ENCODE results near the gene IMPDH1.

Gene IMPDH1

DNA sequence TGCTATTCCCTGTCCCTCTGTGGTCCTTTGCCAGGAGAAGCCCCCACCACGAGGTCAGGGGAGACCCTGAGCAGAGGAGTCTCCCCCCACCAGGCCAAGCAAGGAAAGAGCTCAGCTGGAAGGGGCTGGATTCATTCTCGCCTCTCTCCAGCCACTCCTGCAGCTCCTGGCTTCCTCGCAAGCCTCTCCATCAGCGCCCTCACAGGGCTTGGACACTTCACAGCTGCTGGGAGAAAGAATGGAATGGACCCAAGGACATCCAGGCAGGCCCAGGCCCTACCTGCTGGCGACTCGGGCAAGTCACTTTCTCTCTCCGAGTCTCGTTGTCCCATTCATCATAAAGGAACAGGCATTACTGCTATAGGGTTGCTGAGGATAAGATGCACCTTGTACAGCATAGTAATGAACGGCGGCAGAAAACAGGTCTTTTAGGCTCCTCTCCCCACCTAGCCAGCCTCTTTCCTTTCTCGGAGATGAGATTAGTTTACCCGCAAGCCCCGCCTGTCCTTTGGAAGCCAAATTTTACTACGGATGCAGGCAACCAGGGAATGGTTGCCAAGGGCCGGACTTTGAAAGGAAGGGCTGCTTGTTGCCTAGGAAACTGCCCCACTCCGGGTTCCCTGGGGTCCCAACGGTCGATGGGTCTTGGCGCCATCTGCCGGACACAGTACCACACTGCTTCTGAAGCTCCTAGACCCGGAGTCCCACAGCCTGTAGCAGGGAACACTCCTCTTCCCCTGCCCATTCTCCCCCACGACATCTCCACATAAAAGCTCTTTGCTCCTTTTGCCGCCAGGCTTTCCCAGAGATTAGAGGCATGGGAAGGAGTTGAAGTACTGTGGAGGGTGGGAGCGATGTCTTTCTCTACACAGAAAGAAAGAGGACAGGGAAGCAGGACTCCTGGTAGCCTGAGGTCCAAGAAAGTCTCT, 22.3 kb downstream of the IMPDH1 start:
- peak; percentile 89 for DNase-seq (ENCODE audit: low spot score)

DNA sequence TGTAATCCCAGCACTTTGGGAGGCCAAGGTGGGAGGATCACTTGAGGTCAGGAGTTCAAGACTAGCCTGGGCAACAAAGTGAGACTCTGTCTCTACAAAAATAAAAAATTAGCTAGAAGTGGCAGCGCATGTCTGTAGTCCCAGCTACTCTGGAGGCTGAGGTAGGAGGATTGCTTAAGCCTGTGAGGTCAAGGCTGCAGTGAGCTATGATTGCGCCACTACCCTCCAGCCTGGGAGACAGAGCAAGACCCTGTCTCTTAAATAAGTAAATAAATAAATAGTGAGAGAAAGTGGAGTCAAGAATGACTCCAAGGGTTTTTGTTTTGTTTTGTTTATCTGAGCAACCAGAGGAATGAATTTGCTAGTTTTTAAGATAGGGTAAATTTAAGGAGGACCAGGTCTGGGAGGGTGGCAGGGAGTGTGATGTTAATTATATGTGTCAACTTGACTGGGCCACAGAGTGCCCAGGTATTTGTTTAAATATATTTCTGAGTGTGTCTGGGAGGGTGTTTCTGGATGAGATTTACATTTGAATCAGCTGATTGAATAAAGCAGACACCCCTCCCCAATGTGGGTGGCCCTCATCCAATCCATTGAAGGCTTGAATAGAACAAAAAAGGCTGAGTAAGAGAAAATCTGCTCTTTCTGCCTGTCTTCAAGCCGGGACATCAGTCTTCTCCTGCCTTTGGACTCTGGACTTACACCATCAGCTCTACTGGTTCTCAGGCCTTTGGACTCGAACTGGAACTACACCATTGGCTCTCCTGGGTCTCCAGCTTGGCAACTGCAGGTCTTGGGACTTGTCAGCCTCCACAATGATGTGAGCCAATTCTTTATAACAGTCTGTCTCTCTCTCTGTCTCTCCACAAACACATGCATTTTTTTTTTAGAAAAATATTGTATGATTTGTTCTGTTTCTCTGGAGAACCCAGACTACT, 23.5 kb downstream of the IMPDH1 start:
- DNase-seq (ENCODE audit: low spot score), result no peak

- no peak for DNase-seq (ENCODE audit: low spot score)
These were observed 25.1 kb downstream of the IMPDH1 start for GRCh38 chr7:128384726-128385125.

DNA sequence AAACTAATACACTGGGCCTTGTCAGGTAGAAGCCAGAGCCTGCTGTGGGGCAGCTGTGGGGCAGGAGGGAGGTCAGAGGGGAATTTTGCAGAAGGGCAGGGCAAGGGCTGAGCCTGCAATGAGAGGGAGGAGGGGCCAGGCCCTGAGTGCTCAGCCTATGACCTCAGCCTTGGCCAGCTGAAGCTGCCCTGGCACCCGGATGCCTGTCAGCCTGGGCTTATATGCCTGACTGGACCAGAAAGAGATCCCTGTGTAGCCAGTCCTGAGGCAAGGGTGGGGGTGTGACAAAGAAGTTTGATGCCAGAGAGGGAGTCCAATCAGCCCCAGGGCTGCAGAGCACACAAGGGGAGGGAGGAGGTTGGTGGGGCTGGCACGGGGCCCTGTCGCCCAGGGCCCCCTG, 26.0 kb downstream of the IMPDH1 start:
- DNase-seq (ENCODE audit: low spot score), result no peak

- peak; percentile 53 for DNase-seq (ENCODE audit: low spot score)
These were observed 28.5 kb downstream of the IMPDH1 start for GRCh38 chr7:128381161-128381821.

DNA sequence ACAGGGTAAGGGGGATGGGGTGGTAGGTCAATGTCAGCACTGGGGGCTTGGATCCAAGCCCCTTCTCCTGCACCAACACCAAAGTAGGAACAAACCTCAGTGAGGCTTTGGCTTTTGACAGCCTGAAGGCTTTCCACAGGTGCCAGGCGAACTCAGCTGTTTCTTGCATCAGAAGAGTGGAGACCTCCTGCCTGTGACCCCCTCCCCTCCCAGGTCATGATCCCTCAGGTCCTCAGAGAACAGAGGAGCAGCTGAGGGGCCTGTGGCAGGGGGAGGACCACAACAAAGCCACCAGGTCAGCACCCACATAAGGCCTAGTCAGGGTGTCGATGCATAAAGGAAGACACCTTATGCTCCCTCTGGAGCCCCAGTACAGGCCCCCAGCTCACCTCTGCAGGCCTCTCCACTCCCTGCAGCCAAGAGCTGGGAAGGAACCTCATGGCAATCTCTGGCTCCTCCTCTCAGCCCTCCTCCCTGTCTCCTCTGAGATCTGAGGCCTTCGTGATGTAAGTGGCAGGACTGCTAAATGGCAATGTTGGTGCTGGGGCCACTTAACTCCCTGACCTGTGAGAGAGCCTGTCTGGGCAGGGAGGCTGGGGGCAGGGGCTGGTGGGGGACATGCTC, 29.2 kb downstream of the IMPDH1 start:
- DNase-seq (ENCODE audit: low spot score), result no peak

GRCh38 chr7:128379900-128380479, 29.8 kb downstream of the IMPDH1 start:
- no peak for DNase-seq (ENCODE audit: low spot score)

GRCh38 chr7:128378637-128379036, 31.1 kb downstream of the IMPDH1 start:
- no peak for DNase-seq (ENCODE audit: low spot score)

GRCh38 chr7:128376077-128376476, 33.7 kb downstream of the IMPDH1 start:
- DNase-seq (ENCODE audit: low spot score), result no peak

DNA sequence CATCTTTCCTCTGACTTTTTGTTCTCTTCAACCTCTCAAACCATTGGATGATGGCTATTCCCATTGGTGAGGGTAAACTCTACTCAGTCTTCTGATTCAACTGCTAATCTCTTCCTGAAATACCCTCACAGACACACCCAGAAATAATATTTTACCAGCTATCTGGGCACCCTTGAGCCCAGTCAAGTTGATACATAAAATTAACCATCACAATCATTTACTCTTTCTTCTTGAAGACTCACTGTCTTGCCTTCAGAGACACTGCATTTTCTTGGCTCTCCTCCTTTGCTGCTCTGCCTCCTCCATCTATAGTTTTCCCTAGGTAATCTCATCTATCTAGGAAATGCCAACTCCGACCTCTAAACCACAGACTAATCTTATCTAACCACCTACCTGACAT, 35.7 kb downstream of the IMPDH1 start:
- DNase-seq (ENCODE audit: low spot score), result no peak

GRCh38 chr7:128373606-128374005, 36.2 kb downstream of the IMPDH1 start:
- no peak for DNase-seq (ENCODE audit: low spot score)

DNA sequence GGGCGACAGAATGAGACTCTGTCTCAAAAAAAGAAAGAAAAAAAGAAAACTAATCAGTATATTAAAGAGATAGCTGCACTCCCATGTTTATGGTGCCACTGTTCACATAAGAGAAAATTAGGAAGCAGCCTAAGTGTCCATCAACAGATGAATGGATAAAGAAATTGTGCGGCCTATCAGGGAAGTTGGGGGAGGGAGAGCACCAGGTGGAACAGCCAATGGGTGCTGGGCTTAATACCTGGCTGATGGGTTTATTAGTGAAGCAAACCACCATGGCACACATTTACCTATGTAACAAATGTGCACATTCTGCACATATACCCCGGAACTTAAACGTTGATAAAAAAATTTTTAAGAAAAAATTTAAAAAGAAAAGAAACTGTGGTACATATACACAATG, 39.3 kb downstream of the IMPDH1 start:
- DNase-seq (ENCODE audit: low spot score), result no peak

GRCh38 chr7:128366986-128367385, 42.8 kb downstream of the IMPDH1 start:
- DNase-seq (ENCODE audit: low spot score), result no peak

DNA sequence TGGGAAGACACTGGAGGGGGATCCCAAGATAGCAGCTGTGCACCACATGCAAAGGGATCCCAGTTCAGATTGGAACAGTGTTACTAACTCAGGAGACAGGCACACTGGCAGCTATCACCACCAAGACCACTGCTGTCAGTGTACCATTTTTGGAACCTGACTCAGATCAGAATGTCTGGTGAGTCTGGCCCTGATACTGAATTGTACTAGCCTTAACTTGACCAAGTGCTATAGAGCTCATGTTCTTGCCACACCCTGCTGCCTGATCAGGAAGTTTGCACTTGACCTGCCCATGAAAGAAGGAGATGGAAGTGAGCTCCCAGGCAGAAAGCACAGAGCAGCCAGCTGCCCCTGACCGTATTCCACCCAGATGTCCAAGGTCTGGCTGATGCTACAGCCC, 43.5 kb downstream of the IMPDH1 start:
- no peak for DNase-seq (ENCODE audit: low spot score)

DNA sequence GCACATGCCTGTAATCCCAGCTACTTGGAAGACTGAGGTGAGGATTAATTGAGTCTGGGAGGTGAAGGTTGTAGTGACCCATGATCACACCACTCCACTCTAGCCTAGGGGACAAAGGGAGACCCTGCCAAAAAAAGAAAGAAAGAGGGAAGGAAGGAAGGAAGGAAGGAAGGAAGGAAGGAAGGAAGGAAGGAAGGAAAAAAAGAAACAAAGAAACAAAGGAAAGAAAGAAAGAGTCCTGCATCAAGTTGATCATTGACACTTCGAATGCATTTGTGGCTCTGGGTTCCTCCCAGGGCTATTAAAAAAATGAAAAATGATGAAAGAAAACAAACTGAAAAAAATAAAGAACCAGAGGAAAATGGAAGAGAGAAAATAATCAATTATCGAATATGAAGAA, 44.4 kb downstream of the IMPDH1 start:
- DNase-seq (ENCODE audit: low spot score), result no peak

- no peak for DNase-seq (ENCODE audit: low spot score)
These were observed 45.5 kb downstream of the IMPDH1 start for GRCh38 chr7:128364166-128364870.

GRCh38 chr7:128363261-128363721, 46.5 kb downstream of the IMPDH1 start:
- DNase-seq (ENCODE audit: low spot score), result no peak

- DNase-seq (ENCODE audit: low spot score), result no peak
These were observed 47.1 kb downstream of the IMPDH1 start for GRCh38 chr7:128362670-128363069.

DNA sequence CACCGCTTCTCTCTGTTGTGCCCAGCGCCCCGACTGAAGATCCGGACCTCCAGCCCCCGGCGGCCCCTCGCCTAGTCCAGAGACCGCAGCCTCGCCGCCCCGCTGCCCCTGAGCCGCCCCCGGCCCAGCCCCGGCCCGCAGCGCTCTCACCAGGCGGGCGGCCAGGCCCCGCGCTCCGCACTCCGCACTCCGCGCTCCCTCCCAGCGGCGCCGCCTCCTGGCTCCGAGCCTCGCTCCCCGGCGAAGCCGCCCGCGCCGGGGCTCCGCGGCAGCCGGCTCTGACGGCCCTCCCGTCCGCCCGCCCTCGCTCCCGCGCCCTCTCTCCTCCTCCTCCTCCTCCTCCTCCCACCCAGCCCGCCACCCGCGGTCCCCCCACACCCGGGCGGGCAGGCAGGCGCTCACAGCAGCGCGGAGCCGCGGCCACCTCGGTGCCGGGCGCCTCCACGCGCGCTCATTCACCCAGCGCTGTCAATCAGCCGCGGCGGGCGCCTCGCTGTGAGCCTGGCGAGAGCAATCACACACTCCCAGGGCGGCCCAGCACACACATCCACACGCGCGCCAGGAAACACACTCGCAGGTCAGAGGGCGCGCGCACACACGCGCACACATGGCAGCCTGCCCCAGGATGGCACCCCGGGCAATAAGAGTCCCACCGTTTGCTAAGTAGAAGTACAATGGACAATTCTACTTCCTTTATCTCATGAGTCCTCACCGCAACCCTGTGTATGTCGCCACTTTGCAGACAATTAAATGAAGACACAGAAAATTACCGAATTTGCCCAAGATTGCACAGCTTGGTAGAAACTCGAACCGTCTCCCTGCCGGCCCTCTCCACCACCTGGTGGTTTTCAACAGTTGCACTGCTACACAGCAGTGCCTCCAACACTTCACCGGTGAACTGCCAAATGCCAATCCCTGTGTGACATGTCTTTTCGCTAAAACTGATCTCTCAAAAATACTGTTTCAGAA, 48.1 kb downstream of the IMPDH1 start, which contains the start of gene PRRT4:
Gene PRRT4, minus strand, starts transcription at position 280 of the 969 bp plus-strand sequence.
- peak; percentile 68 for DNase-seq (ENCODE audit: low spot score)

GRCh38 chr7:128360359-128360678, 49.5 kb downstream of the IMPDH1 start:
- DNase-seq (ENCODE audit: low spot score), result no peak
